C4-2B (cell line): ENCODE measurements around the gene MED6.
A peak's percentile ranks its signal among the peaks of the same experiment; 100 is the strongest.

Source experiments
- H3K27ac ChIP-seq: fragments of 450-650 bp; 2 replicates; pipeline ENCODE4 v1.5.1; 2017
- ZFX ChIP-seq: fragments of 450-650 bp; IDR thresholded peaks from 2 replicates; pipeline ENCODE4 v1.6.1; 2017
- TF ChIP-seq, protein P1 (sequence below): fragments of 450-650 bp; conservative IDR thresholded peaks from 2 replicates; pipeline ENCODE4 v1.5.1; 2017; ENCODE audit warnings: mild to moderate bottlenecking

The MED6 gene

GRCh38 chr14:70600382-70601157, at the start of gene MED6:
Gene MED6, minus strand, starts transcription at chr14:70600655. Its CDS starts 18 bp downstream, at chr14:70600637.
- TF ChIP-seq ZFX = no peak
- TF ChIP-seq, protein P1, sequence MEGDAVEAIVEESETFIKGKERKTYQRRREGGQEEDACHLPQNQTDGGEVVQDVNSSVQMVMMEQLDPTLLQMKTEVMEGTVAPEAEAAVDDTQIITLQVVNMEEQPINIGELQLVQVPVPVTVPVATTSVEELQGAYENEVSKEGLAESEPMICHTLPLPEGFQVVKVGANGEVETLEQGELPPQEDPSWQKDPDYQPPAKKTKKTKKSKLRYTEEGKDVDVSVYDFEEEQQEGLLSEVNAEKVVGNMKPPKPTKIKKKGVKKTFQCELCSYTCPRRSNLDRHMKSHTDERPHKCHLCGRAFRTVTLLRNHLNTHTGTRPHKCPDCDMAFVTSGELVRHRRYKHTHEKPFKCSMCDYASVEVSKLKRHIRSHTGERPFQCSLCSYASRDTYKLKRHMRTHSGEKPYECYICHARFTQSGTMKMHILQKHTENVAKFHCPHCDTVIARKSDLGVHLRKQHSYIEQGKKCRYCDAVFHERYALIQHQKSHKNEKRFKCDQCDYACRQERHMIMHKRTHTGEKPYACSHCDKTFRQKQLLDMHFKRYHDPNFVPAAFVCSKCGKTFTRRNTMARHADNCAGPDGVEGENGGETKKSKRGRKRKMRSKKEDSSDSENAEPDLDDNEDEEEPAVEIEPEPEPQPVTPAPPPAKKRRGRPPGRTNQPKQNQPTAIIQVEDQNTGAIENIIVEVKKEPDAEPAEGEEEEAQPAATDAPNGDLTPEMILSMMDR = no peak
- peak within 1 kb of the TSS; percentile 67 for H3K27ac ChIP-seq

DNA sequence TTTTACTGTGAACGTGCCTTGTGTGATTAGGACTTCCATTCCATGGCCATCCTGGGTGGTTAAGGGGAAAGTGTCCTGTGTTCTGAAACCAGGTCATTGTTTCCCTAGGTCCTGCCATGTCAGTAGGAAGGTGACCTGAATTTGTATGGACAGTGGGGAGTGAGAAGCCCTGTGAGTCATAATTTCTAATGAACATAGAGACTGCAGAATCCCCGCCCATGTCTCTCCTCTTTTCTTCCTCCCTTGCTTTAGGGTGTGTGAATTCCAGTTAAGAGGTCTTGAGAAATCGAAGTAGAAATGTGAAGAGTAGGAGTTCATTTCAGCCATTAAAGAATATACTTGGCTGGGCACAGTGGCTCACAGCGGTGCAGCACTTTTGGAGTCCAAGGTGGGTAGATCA, 49.3 kb upstream of the MED6 start:
- TF ChIP-seq, protein P1 = no peak
- no peak for TF ChIP-seq ZFX
- H3K27ac ChIP-seq = no peak overlapping the region

DNA sequence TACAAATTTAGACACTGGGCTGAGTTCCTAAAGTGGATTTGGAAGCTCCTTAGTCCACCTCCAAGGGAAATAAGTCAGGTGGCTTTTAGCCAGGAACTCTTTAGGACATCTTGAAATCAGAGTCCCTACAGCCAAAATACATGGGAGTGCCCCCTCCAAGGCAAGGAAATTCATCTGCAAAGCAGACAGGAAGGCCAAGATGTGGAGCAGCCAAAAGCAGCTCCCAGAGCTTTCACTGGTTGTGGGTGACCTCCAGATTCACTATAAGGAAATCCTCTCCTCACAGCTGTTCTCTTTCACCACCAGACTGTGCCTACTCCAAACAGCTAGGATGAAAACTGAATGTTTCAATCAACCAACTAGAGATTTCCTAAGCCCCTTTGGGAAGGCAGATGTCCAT, 47.9 kb upstream of the MED6 start:
- no peak for TF ChIP-seq ZFX
- TF ChIP-seq, protein P1 = no peak
- H3K27ac ChIP-seq = no peak overlapping the region

GRCh38 chr14:70646705-70647104, 46.2 kb upstream of the MED6 start:
- TF ChIP-seq ZFX = no peak
- TF ChIP-seq, protein P1 = no peak
- H3K27ac ChIP-seq = no peak overlapping the region

DNA sequence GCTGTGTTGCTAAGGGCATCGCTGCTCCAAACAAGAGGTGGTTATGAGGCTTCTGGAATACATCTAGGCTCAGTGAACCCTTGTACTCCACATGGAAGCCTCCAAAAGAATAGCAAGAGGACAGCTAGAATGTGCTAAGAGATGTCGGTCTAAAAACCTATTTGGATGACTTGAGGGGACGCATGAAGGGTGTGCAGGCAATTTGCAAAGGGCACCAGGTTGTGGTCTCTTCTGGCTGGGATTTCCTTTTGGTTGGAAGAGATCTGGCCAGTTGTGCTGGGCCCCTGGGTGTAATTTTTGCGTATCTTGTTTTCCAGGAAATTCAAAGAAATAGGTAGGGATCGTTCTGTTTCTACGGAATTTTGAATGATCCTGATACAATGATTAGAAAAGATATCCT, 45.4 kb upstream of the MED6 start:
- no peak overlapping the region for H3K27ac ChIP-seq

DNA sequence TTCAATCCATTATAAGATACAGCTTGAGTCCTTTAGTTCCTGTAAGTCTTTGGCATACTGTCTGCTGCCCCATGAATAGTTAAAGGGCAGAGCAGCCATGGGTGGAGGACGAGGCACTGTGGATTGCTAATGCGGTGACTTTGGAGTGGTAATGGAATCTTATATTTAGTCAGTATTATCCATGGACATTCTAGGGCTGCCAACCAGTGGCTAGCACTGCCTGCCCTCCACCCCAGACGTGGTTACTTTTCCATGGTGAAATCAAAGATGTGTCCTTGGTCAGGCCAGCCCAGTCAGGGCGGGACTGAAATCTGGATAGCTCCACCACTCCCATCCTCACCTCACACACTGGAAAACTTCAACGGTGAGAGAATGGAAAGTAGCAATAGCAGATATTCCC, 43.5 kb upstream of the MED6 start:
- TF ChIP-seq ZFX = no peak
- TF ChIP-seq, protein P1 = no peak
- no peak overlapping the region for H3K27ac ChIP-seq

More for the DNA sequence above, 45.4 kb upstream of the MED6 start:
- no peak for TF ChIP-seq ZFX
- TF ChIP-seq, protein P1 = no peak

DNA sequence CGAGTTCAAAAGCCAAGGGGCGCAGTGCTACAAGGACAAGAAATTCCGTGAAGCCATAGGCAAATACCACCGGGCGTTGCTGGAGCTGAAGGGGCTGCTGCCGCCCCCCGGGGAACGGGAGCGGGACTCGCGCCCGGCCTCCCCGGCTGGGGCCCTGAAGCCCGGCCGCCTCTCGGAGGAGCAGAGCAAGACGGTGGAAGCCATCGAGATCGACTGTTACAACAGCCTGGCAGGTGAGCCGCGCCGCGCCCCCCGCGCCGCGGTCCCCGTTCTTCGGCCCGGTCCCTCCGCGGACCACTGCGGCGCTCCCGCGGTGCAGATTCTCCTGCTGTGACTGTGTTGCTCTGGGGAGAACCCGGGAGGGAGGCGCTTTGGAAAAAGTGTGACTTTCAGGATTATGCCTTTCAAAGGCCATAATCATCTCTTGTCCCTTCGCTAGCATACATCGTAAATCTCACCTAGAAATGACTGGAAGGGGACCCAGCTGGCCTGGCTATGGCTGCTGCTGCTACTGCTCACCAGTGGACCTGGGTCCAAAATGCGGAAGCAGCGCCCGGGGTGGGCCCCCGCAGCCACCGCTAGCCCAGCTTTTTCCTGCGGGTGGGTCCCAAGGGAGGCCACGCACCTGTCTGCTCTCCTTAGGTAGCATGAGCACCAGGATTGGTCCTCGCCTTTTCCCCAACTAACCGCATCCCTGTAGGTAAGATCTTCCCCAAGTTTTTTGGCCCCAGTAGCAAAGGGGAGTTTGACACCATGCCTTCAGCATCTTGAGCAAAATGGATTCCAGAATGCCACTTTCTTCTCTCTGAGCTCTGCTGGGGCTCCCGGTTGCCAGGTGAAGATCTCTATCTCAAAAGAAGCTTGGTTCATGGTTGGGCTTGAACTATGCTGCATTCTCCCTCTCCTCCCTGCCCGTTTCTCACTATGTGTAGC, 42.1 kb upstream of the MED6 start:
- TF ChIP-seq ZFX = no peak
- TF ChIP-seq, protein P1 = no peak

More for the DNA sequence above, 42.1 kb upstream of the MED6 start:
- H3K27ac ChIP-seq = no peak overlapping the region
